ENCODE measurements around the gene LRCOL1.

The LRCOL1 gene

DNA sequence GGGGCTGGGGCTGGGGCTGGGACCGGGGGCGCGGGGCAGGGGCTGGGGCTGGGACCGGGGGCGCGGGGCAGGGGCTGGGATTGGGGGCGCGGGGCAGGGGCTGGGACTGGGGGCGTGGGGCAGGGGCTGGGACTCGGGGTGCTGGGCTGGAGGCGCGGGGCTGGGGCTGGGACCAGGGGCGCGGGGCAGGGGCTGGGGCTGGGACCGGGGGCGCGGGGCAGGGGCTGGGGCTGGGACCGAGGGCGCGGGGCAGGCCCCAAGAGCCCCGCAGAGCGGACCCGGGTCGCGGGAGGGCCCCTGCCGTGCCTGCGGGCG, 8.6 kb upstream of the LRCOL1 start:
- DNase-seq (ENCODE audit: low read depth in 2 of 2), result no peak

DNA sequence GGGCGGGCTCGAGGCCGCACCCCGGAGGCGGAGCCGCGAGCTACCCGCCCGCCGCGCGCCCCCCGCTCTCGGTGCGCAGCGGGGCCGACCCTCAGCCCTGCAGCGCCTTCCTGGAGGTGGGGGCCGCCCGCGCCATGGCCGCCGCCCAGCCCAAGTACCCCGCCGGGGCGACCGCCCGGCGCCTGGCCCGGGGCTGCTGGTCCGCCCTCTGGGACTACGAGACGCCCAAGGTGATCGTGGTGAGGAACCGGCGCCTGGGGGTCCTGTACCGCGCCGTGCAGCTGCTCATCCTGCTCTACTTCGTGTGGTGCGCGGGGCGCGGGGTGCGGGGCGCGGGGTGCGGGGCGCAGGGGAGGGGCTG, 8.3 kb upstream of the LRCOL1 start, which contains the start of gene P2RX2:
Gene P2RX2 (plus strand): TSS at position 94 of the 361 bp plus-strand sequence. CDS start 41 bp downstream, at position 135.
- DNase-seq (ENCODE audit: low read depth in 2 of 2), result no peak

DNA sequence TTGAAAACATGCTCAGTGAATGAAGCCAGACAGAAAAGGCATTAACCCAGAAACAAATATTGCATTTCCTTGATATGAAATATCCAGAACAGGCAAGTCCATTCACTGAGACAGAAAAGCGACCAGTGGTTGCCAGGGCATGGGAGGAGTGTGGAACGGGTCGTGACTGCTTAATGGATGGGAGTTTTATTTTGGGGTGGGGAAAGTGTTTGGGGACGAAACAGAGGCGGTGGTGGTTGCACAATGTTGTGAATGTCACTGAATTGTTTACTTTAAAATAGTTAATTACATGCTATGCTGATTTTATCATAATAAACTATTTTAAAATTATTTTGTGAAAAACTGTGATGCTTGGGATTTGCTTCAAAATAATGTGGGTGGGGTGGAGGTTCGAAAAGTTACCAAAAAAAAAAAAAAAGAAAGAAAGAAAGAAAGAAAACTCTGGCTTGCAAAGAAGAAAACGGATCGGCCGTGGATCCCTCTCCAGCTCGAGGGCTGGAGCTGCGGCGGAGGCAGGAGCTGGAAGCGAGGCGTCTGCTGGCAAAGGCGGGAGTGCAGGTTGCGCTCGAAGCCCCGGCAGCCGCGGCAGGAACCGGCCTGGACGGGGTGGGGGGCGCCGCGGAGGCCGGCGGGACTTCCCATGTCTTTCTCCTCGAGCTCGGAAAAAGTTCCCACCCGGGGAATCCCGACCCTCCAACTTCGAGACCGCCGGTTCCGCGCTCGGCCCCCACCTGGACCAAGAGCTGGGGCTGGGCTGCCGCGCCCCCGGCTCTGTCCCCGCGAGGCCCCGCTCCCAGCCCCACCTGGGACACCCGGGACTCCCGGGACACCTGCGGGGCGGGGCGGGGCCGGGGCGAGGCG, 7.7 kb upstream of the LRCOL1 start:
- DNase-seq (ENCODE audit: low read depth in 2 of 2), result no peak

DNA sequence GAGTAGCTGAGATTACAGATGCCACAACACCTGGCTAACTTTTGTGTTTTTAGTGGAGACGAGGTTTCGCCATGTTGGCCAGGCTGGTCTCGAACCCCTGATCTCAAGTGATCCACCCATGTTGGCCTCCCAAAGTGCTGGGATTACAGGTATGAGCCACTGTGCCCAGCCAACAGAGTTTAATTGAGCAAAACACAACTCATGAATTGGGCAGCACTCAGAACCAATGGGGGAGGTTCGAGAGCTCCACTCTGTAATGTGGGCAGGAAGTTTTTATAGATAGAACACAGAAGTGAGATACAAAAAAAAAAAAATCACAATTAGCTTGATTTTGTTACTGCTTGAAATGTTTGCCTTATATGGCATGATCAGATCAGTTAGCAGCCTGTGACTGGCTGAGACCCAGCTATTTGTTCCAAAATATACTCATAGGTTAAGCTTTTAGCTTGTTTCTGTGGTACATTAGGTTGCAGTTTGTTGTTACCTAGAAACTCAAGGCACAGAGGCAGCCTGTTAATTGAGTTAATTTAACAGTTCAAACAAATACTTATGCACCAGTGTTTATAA, 6.8 kb upstream of the LRCOL1 start:
- no peak for DNase-seq (ENCODE audit: low read depth in 2 of 2)

DNA sequence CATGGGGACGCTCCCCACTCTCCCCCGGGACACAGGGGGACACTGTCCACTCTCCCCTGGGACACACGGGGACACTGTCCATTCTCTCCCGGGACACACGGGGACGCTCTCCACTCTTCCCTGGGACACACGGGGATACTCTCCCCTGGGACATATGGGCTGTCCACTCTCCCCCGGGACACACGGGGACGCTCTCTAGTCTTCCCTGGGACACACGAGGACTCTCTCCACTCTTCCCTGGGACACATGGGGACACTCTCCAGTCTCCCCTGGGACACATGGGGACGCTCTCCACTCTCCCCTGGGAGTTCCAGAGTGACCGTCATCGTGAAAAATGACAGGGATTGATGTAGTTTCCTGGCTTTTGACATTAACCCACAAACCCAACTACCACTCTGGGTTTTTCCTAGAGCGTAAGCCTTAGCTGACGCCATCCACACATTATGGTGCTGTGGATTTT, 5.2 kb upstream of the LRCOL1 start:
- DNase-seq (ENCODE audit: low read depth in 2 of 2), result no peak

DNA sequence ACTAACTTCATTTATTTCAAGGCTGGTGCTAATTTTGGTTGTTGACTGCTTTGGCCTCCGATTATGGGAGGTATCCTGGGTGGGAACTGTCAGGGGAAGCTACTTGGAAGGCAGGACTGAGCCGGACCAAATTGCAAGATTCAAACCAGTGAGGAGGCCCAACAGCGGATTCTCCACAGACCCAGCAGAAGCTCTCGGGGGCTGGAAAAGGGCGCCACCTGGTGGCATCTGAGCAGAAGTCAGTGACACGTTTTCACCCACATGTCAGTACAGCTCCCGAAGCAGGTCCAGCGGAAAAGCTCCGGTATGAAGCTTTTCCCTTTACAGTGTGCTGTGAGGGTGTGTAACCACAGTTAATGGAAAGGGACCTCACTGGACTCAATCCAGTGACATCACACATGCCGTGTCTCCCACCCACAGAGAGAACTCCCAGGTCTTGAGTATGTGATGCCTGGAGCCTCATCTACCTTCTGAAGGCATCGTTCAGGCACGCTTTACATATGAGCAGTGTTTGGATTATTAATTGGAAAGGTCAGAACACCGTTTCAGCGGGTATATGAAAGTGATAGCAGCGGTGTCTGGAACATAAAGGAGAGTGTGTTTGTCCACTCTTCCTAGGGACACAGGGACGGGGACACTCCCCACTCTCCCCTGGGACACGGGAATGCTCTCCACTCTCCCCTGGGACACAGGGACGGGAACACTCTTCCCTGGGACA, 4.6 kb upstream of the LRCOL1 start:
- DNase-seq (ENCODE audit: low read depth in 2 of 2), result no peak

DNA sequence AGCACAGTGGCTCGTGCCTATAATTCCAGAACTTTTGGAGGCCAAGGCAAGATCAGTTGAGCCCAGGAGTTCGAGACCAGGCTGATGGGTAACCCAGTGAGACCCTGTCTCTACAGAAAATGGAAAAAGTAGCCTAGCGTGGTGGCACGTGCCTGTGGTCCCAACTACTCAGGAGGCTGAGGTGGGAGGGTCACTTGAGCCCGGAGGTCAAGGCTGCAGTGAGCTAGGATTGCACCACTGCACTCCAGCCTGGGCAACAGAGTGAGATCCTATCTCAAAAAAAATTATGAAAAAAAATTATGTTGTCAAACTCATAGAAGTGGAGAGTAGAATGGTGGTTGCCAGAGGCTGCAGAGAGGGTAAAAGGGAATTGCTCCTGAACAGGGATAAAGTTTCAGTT, 3.6 kb upstream of the LRCOL1 start:
- DNase-seq (ENCODE audit: low read depth in 2 of 2), result no peak

DNA sequence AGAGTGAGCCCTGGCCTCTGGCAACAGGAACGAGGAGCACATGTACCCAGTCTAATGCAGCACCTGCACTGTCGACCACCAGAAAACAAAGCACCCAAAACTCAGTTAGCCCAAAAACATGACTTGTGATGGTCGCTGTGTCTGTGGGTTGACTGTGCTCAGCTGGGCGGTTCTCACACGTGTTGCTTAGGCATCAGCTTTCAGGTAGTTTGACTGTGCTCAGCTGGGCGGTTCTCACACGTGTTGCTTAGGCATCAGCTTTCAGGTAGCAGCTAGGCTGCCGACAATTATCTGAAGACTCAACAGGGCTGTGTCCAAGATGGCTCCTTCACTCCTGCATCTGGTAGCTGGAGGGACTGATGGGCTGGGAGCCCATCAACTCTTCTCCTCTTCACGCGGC, 1.2 kb upstream of the LRCOL1 start:
- no peak for DNase-seq (ENCODE audit: low read depth in 2 of 2)

DNA sequence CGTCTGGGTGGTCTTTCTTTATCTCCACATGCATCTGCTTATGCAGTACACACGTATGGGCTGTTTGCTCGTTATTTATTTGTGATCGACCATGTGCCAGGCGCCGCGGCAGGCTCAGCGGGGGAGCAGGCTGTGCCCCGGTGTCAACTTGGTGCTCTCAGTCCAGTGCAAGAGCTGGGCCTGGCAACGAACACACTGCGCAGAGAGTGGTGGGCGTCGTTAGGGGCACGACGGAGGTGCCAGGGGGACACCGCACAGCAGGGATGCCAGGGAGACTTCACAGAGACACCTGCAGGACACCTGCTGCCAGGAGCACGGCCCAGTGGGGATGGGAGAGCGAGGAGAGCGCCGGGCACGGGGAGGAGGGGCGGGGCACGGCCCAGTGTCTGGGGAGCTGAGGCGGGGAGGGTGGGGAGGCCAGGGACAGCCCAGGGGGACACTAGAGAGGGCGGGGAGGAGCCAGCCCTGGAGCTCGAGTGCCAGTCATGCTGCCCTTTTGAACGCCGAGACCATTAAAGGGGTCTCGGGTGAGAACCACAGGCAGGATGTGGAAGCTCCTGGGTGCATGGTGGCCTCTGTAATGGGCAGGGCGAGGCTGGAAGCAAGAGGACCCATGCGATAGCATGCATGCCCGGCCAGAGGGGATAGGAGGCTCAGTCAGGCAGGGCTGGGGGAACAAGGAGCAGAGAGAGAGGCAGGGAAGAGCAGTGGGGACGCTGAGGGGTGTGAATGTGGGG, 652 bp upstream of the LRCOL1 start:
- no peak for DNase-seq (ENCODE audit: low read depth in 2 of 2)

DNA sequence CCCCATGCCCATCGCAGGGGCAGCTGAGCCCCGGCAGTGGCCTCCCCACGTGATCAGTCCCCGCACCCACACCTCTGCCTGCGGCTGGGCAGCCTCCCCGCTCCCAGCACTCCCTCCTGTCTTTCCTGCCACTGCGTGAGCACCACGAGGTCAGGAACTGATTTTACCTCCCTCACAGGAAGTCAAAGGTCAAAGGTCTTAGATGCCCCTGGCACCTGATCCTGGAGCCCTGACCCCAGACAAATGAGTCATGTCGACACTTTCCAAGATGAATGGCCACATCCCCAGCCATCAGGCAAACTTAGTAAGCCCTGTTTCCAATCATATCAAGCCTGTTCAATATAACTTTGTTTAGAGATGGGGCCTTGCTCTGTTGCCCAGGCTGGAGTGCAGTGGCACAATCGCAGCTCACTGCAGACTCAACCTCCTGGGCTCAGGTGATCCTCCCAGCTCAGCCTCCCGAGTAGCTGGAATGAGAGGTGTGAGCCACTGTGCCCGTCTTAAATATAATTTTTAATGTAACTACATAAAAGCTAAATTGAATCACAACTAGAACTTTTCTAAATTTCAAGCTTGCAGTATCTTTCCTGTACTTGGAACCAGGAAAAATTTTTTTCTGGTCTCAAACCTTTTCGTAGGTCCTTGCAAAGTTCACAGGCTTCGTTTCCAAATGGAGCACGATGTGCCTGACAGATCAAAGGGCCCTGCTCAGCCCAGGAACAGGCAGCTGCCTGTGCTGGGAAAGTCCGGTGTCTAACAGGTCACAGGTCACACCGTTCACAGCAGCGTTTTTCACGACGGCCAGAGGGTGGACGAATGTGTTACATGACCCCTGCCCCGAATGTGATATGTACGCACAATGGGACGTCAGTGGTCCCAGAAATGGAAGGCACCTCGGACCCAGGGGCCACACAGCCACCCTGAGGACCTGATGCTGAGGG, 1.9 kb downstream of the LRCOL1 start:
- DNase-seq (ENCODE audit: low read depth in 2 of 2), result no peak

DNA sequence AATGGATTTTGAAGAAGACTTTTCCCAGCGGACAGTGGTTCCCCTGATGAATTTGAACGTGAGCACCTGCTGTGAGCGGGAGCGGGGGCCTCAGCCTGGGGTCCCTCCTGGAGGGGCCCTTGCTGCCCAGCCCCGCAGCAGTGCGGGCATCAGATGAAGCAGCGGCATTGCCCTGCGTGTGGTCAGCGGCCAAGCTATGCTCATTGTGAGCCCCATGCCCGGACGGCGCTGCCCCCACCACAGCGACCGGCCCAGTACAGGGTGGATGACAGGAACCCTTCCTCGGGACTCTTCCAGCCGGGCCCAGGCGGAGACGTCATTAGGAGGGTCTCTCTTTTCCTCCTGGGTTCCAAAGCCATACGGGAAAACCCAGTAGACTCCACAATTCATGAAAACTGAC, 3.5 kb downstream of the LRCOL1 start:
- no peak for DNase-seq (ENCODE audit: low read depth in 2 of 2)

DNA sequence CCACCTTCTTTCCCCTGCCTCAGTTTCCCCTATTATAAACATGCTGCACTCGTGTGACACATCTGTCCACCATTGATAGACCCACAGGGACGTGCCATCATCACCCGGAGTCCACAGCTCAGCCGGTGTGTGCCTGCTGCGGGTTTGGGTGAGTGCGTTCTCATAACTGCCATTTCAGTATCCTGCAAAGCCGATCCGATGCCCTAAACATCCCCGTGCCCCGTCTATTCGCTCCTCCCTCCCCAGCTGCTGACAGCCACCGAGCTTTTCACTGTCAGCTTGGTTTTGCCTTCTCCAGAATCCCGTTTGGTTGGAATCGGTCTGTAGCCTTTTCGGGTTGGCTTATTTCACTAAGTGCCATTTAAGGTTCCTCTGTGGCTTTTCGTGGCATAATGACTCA, 3.9 kb downstream of the LRCOL1 start:
- DNase-seq (ENCODE audit: low read depth in 2 of 2), result no peak

DNA sequence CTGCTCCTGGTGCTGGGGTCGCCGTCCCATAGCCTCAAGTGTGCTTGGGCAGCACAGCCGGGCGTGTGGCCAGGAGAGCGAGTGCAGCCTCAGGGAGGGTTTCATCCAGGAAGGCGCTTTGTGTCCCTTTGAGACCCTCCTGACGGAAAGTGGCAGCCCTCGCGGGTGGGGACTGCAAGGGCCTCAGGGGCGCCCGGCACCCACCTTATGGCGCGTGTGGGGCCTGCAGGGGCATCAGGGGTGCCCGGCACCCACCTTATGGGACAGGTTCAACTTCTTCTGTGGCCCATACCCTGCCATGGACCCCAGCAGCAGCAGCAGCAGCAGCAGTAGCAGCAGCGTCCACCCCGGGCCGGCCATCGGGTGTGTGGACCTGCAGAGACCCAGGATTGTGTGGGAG, 4.5 kb downstream of the LRCOL1 start:
- no peak for DNase-seq (ENCODE audit: low read depth in 2 of 2)

DNA sequence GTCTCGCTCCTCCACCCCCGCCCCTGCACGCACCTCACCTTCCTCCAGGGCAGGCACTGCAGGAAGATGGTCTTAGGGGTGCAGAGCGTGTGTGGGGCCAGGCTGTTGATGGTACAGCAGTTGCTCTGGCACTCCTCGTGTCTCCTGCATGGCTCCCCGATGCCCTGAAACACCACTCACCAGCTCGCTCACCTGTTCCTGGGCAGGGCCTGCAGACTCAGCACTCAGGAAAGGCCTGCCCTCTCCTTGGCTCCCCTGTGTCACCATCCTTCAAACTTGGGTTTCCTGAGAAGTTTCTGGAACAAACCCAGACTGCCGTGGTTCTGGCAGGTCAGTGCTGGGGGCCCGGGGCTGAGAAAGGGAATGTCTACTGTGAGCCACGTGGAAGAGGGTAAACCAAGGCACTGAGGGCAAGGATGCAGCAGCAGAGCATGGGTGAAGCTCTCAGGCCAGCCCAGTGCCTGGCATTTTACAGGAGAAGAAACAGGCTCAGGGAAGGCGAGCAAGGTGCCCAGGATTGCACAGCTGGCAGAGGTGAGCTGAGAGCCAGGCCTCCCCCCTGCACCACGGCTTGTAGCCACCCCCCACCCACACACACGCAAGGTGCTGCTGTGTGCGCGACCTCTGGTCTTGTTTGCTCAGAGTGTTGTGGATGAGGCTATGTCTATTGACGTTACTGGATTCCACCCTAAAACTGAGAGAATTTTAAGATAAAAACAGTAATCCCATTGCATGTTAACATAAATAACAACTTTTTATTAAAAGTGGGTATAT, 5.5 kb downstream of the LRCOL1 start:
- DNase-seq (ENCODE audit: low read depth in 2 of 2), result no peak

DNA sequence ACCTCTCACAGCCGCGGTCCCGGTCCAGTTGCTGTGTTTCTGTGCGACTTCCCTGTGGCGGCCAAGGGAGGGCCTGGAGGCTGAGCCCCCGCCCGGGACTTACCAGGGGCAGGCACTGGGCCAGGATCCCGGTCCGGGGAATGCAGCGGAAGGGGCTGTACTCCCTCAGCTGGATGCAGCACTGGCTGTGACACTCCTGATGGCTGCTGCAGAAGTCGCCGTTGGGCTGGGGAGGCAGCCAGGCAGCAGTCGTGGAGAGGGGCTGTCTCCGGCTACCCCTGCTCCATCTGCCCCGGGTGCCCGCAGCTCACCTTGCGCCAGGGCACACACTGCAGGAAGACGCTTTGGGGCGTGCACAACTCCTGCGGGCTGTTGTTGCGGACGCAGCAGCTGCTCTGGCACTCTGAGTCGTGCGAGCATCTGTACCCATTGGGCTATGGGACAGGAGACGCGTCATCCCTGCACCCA, 6.2 kb downstream of the LRCOL1 start:
- DNase-seq (ENCODE audit: low read depth in 2 of 2), result no peak

DNA sequence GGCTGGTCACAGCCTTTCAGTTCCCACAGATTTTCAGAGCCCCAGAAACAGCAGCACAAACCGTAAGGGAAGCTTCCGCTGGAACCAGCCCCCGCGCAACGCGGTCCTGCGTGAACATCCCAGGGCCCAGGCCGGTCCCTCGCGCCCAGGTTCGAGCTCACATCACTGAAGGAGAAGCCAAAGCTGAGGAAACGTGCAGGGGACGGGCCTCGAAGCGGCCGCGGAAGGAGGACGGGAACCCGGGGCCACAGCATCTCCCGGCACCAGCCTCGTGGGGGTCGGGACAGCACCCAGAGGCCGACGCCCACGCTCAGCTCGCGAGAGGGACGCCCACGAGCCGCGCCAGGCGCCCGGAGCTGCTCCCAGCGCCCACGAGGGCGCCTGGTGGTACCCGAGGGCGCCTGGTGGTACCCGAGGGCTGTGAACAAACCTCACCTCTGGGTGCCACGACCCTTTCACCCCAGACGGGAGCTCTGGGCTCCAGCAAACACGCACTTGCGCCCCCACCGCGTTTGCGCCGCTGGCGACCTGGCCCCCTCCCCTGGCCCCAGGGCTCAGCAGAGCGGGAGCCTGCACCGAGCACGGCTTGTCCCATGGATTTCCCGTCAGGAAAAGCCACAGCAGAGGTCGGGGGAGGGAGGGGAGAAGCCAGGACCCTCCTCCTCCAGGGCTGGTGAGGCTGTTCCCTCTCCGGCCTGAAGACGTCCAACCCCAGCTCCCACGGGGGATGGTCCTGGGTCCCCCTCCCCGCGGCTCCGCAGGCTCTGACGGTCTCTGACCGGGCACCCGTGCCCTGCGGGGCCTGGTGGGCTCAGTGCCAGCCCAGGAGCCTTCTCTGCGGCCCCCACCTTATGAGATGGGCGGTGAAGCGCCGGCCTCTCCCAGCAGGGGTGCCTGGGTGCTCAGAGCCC, 6.9 kb downstream of the LRCOL1 start:
- no peak for DNase-seq (ENCODE audit: low read depth in 2 of 2)

DNA sequence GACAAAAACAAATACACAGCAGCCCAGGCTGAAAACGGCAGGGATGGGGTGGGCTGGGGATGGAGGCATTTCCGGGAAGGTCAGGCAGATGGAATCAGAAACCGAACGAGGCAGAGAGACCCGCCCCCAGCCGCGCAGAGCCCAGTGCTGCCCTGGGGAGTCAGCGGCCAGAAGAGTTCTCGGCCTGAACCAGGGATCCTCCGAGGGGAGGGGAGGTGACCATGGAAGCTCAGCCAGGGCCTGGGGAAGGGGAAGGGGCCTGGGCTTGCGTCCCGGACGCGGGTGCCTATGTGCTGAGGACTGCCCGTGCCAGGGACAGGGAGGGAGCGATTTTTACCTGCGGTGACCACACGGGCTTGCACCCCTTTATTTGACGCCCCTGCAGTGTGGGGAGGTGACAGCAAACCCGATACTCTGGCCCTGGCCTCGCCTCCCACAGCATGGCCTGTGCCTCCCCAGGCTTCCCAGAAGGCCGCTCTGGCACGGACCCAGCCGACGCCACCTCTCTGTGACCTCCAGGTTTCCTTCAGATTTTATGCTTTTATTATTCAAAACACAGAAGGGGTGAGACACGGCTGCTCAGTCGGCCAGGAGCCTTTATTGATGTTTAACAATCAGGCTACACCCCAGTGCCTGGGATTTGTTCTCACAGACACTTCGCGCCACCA, 7.7 kb downstream of the LRCOL1 start:
- DNase-seq (ENCODE audit: low read depth in 2 of 2), result no peak

DNA sequence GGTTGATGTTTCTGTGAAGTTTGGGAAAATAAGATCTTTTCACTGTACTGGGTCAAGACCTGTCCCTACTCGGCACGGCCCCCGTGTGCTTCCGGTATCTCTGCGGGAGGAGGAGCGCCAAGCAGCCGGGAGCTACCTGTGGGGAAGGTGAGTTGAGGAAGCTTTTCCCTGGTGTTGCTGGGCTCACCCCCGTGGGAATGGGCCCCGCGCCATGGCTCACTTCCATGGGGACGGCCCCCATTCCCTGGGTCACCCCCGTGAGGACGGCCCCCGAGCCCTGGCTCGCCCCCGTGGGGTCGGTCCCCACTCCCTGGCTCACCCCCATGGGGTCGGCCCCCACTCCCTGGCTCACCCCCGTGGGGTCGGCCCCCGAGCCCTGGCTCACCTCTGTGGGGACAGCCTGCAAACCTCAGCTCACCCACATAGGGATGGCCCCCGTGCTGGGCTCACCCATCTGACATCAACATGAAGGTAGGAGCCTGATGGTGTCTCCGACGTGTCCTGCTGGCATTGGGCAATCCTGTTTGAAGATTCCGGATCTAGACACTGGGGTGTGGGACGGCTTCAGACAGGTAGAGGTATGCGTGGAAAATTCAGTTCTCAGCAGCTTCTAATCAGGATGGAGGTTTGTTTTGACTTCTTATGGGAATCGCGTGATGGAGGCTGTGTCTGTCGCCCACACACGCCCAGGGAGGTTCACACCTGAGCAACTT, 9.1 kb downstream of the LRCOL1 start:
- no peak for DNase-seq (ENCODE audit: low read depth in 2 of 2)

All from fibroblast of skin of left biceps (primary cell).